ENCODE measurements around the gene RLN3.
A peak's percentile ranks its signal among the peaks of the same experiment; 100 is the strongest.
"Not testable (repeated sequence)": the region's sequence is repeated elsewhere in the genome, so short reads cannot be mapped to it uniquely, and the experiment has no call there.

RLN3 gene

DNA sequence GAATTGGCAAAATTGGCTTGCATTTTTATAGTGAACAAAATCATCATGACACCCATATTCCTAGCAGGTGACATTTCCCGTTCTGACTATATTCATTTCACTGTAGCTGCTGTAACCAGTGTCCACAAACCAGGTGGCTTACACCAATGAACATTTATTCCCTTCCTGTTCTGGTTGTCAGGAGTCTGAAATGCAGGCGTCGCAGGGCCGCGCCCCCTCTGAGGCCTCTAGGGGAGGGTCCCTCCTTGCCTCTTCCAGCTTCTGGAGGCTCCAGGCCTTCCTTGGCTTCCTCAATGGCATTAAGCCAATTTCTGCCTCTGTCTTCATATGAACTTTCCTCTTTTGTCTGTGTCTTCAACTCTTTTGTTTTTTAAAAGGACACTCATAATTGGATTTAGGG, 6.5 kb upstream of the RLN3 start:
- no peak for DNase-seq (ENCODE audit: low read depth)

- no peak for DNase-seq (ENCODE audit: low read depth)
These were observed 5.5 kb upstream of the RLN3 start for GRCh38 chr19:14022469-14022868.

- no peak for DNase-seq (ENCODE audit: low read depth)
These were observed 4.3 kb upstream of the RLN3 start for GRCh38 chr19:14023404-14024235.

GRCh38 chr19:14026652-14027192, 1.2 kb upstream of the RLN3 start:
- DNase-seq (ENCODE audit: low read depth): not testable (repeated sequence)

GRCh38 chr19:14028901-14029300, 953 bp downstream of the RLN3 start:
- DNase-seq (ENCODE audit: low read depth): no peak

- no peak for DNase-seq (ENCODE audit: low read depth)
These were observed 3.2 kb downstream of the RLN3 start for GRCh38 chr19:14030997-14031718.

- peak; percentile 72 for DNase-seq (ENCODE audit: low read depth)
These were observed 4.0 kb downstream of the RLN3 start, which contains the start of gene IL27RA for GRCh38 chr19:14031719-14032480. TSS of gene IL27RA (plus strand) at chr19:14031762. CDS start at chr19:14031873, 111 bp downstream.

DNA sequence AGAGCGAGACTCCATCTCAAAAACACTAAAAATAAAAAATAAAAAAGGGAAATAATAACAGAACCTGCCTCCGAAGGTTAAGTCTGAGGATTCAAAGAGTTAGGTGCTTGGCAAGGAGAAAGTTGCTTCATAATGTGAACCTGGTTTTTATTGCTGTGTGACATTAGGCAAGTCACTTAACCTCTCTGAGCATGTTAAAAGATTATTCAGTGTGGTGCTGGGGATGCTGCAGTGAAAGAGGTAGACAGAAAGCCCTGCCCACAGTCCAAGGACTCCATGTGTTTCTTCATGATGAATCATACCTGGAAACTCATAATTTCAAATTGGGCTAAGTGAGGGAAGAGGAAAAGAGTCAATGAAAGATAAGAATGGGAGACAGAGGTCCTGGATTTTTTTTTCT, 6.0 kb downstream of the RLN3 start:
- no peak for DNase-seq (ENCODE audit: low read depth)

GRCh38 chr19:14035159-14035558, 7.2 kb downstream of the RLN3 start:
- DNase-seq (ENCODE audit: low read depth): not testable (repeated sequence)

DNA sequence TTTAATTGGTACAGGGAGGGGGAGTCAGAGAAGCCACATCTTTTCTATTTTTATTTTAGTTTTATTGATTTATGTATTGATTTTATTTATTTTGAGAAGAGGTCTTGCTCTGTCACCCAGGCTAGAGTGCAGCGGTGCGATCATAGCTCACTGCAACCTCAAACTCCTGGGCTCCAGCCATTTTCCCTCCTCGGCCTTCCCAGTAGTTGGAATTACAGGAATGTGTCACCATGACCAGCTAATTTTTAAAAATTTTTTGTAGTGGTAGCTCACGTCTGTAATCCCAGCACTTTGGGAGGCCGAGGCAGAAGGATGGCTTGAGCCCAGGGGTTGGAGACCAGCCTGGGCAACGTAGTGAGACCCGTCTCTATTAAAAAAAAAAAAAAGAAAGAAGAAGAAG, 7.8 kb downstream of the RLN3 start:
- no peak for DNase-seq (ENCODE audit: low read depth)

DNA sequence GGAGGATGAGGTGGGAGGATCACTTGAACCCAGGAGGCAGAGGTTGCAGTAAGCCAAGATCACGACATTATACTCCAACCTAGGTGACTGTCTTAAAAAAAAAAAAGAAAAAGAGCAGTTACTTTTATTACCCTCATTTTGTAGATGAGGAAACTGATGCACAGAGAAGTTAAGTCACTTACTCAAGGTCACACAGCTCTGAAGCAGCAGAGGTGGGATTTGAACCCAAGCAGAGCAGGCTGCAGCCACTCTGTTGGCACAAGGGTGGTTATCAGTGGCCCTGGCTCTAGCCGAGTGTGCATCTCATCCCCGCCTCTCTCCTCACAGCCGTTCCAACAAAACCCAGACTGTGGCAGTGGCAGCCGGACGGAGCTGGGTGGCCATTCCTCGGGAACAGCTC, 11.2 kb downstream of the RLN3 start:
- no peak for DNase-seq (ENCODE audit: low read depth)

GRCh38 chr19:14042659-14043608, 15.0 kb downstream of the RLN3 start:
- not testable (repeated sequence) for DNase-seq (ENCODE audit: low read depth)

- not testable (repeated sequence) for DNase-seq (ENCODE audit: low read depth)
These were observed 19.9 kb downstream of the RLN3 start for GRCh38 chr19:14047866-14048265.

DNA sequence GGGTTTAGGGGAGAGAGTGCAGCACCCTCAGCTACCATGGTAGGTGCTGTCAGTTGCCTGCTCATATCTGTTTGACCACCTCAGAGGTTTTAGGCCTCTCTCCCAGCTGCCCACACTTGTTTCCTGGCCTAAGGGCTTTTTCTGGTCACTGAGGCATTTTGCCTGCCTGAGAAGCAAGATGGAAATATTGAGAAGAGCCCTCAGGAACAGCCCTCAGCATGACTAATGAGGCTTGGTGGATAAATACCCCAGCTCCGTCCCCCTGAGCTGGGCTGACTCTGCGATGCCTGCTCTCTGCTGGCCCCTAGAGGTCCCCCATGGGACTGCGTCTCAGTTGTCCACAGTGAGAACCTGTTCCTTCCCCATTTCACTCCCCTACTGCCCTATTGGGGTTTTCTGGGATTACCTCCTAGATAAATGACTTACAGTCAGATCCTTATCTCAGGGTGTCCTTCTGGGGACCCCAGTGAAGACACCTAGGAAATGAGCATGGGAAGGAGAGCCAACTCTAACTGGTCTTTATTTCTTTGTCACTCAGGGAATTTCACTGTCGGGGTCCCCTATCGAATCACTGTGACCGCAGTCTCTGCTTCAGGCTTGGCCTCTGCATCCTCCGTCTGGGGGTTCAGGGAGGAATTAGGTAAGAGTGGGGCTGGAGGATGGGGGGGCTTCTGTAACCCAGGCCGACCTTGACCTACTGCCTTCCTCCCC, 20.6 kb downstream of the RLN3 start:
- peak; percentile 65 for DNase-seq (ENCODE audit: low read depth)

GRCh38 chr19:14050512-14050911, 22.6 kb downstream of the RLN3 start:
- no peak for DNase-seq (ENCODE audit: low read depth)

- DNase-seq (ENCODE audit: low read depth): not testable (repeated sequence)
These were observed 23.0 kb downstream of the RLN3 start for GRCh38 chr19:14050961-14051360.

DNA sequence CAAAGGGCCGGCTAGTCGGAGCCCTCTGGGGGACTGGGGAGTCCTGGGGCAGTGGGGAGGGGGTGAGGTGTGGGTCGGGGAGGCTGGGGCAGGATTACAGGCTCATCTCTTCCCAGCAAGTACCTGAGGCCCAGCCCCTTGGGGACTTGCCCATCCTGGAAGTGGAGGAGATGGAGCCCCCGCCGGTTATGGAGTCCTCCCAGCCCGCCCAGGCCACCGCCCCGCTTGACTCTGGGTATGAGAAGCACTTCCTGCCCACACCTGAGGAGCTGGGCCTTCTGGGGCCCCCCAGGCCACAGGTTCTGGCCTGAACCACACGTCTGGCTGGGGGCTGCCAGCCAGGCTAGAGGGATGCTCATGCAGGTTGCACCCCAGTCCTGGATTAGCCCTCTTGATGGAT, 24.0 kb downstream of the RLN3 start:
- no peak for DNase-seq (ENCODE audit: low read depth)

- DNase-seq (ENCODE audit: low read depth): no peak
These were observed 24.5 kb downstream of the RLN3 start for GRCh38 chr19:14052470-14052869.

- DNase-seq (ENCODE audit: low read depth): no peak
These were observed 25.1 kb downstream of the RLN3 start for GRCh38 chr19:14053032-14053431.

GRCh38 chr19:14053500-14053899, 25.6 kb downstream of the RLN3 start:
- no peak for DNase-seq (ENCODE audit: low read depth)
